ENCODE results near the gene RASA4.
"Not testable (repeated sequence)": the region's sequence is repeated elsewhere in the genome, so short reads cannot be mapped to it uniquely, and the experiment has no call there.

DNA sequence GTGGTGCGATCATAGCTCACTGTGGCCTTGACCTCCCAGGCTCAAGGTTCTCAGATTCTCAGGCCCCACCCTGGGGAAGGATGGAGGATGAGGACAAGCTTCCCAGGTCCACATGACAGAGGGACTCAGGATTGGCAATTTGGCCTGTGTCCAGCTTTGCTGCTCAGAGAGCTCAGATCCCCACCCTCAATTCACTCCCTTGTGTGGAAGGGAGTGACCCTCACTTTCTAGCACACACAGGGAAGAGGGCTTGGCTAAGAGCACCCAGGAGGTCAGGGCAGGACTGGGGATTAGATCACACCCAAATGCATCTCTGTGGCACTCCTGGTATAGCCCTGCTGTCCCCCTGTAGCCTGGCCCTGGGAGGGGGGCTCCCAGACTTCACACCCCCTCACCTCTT lies 26.8 kb upstream of the RASA4 start:
- TF ChIP-seq, protein P1, sequence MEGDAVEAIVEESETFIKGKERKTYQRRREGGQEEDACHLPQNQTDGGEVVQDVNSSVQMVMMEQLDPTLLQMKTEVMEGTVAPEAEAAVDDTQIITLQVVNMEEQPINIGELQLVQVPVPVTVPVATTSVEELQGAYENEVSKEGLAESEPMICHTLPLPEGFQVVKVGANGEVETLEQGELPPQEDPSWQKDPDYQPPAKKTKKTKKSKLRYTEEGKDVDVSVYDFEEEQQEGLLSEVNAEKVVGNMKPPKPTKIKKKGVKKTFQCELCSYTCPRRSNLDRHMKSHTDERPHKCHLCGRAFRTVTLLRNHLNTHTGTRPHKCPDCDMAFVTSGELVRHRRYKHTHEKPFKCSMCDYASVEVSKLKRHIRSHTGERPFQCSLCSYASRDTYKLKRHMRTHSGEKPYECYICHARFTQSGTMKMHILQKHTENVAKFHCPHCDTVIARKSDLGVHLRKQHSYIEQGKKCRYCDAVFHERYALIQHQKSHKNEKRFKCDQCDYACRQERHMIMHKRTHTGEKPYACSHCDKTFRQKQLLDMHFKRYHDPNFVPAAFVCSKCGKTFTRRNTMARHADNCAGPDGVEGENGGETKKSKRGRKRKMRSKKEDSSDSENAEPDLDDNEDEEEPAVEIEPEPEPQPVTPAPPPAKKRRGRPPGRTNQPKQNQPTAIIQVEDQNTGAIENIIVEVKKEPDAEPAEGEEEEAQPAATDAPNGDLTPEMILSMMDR (IDR thresholded peaks at IDR 0.05; ENCODE audit: low read length) = not testable (repeated sequence)
- not testable (repeated sequence) for TF ChIP-seq EZH2 (optimal IDR thresholded peaks at IDR 0.05; ENCODE audit: low read depth, low read length); EZH2phosphoT487 (IDR thresholded peaks at IDR 0.05; ENCODE audit: low read length)
